GM21526 (cell line): ENCODE results near the gene MFAP4.
"Not testable (repeated sequence)": the region's sequence is repeated elsewhere in the genome, so short reads cannot be mapped to it uniquely, and the experiment has no call there.

Experiments
- ATAC-seq: cut with Tn5 transposase; IDR thresholded peaks from one replicate; pipeline ENCODE4 v1.9.1; 2021; ENCODE audit warnings: moderate library complexity; ENCODE audit not compliant: unreplicated experiment, low FRiP score

The MFAP4 gene

GRCh38 chr17:19359151-19359550 is 27.8 kb downstream of the MFAP4 start:
- no peak for ATAC-seq

- ATAC-seq, result no peak
Measured at GRCh38 chr17:19357761-19358160, 29.2 kb downstream of the MFAP4 start.

DNA sequence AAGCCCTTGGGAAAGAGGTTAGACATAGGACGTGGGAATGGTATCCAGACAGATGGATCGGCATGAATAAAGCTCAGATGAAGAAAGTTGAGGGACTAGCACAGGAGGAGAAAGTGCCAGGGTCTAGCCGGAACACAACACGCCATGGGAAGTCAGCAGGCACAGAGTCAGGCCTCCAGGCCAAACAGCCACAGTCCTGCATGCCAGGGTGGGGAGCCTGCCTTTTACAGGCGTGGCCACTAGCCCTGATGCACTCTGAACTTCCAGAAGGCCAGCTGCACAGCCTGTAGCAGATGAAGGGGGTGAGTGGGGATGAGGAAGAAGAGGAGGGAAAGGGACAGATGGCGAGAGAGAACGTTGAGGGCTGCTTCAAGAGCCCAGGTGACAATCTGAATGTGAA is 29.6 kb downstream of the MFAP4 start:
- no peak for ATAC-seq

DNA sequence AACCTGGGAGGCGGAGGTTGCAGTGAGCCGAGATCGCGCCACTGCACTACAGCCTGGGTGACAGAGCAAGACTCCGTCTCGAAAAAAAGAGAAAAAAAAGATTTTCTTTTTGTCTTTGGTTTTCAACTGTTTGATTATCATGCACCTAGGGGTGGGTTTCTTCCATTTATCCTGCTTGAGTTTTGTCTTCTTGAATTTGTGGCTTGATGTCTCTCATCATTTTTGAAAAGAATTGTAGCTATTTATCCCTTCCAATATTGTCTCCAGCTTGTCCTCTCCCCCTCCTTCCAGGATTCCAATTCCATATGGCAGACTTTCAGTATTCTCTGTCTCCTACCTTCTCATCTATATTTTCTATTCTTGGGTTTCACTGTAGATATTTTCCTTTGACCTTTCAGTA is 32.2 kb downstream of the MFAP4 start:
- ATAC-seq, result no peak

GRCh38 chr17:19353401-19353800 is 33.6 kb downstream of the MFAP4 start:
- not testable (repeated sequence) for ATAC-seq

GRCh38 chr17:19348806-19349205 is 38.2 kb downstream of the MFAP4 start:
- ATAC-seq, result no peak

DNA sequence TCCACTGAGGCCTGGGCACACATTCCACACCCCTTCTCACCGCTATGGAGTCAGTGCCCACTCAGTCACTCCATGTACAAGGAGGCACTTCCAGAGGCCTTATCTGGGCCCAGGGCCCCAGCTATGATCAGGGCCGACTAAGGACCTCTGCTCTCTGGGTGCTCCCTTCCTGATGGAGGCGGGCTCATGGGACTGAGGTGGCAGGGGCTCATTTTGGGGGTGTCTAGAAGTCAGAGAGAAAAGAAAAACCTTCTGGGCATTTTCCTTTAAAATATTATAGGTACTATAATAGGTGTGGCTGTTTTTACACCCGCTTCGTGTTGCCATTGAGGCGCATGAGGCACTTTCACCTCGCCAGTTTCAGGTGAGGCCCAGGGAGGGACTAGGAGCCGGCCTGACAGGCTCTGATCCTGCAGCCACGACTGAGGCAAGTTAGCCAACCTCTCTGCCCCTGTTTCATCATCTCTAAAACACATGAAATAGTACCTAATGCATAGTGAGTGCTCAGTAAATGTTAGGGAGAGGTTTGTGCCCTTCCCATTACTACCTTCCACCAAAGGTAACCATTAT is 38.8 kb downstream of the MFAP4 start:
- no peak for ATAC-seq

DNA sequence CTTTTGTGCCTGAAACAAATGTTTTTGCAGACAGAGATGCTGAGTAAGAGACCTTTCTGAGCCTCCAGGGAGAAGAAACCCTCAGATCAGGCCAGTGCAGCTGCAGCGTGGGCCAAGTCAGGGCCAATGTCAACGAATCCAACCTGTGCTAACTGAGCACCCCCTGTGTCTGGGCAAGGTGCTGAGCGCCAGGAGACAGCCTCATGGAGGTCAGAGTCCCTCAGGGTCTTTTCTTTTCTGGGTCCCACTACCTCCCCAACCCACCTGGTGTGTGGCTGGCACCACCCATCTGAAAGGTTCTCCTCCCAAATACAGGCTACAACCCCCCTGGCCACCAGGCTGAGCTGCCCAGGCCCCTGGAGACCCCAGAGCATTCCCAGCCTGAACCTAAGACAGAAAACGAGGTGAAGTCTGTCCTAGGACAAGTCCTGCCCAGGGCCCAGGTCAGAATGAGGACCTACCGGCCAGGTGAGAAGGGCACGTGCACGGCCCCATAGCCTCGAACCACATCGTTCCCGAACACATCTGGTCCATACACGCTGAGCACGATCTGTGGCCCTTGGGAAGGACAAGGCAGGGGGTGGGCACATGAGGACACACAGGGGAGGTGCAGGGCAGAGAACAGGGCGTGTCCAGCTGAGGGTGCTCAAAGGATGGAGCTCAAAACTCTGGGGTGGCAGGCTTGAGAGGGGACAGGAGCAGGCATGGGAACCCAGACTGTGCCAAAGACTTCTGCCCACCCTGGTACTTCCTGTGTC is 39.5 kb downstream of the MFAP4 start:
- ATAC-seq, result no peak

- ATAC-seq, result no peak
Measured at GRCh38 chr17:19346351-19347255, 40.4 kb downstream of the MFAP4 start.

DNA sequence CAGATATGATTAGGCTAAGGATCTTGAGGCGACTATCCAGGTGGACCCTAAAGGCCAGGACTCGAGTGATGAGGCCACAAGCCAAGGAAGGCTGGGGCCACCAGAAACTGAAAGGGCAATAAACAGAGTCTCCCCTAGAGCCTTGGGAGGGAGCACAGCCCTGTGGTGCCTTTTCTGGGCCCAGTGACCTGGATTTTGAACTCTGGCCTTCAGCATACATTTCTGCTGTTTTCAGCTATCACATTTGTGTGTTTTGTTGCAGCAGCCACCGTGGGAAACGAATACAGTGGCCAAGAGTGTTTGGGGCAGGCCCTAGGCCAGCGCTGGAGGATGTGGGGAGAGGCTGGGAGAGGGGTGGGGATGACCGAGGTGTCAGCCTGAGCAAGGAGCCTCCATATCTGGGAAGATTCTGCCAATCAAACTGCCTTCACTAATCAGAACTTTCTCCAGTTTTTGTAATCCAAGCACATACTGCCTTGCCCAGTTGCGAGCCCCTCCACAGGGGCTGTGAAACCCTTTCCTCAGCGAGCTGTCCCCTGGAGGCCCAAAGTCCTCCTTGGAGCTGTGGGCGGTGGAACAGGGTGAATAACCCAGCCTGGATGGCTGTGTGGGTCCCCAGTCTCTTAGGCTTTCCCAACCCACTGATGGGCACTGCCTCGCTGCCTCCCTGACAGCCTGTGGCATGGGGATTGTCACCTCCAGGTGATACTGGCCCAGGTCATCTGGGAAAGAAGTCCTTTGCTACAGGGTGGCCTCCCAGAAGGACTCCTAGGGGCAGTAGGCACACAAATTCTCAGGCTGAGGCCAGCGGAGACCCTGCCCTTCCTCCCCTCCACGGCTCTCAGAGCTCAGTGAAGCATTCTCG is 41.3 kb downstream of the MFAP4 start:
- ATAC-seq, result no peak

GRCh38 chr17:19345067-19345460 is 41.9 kb downstream of the MFAP4 start:
- no peak for ATAC-seq

DNA sequence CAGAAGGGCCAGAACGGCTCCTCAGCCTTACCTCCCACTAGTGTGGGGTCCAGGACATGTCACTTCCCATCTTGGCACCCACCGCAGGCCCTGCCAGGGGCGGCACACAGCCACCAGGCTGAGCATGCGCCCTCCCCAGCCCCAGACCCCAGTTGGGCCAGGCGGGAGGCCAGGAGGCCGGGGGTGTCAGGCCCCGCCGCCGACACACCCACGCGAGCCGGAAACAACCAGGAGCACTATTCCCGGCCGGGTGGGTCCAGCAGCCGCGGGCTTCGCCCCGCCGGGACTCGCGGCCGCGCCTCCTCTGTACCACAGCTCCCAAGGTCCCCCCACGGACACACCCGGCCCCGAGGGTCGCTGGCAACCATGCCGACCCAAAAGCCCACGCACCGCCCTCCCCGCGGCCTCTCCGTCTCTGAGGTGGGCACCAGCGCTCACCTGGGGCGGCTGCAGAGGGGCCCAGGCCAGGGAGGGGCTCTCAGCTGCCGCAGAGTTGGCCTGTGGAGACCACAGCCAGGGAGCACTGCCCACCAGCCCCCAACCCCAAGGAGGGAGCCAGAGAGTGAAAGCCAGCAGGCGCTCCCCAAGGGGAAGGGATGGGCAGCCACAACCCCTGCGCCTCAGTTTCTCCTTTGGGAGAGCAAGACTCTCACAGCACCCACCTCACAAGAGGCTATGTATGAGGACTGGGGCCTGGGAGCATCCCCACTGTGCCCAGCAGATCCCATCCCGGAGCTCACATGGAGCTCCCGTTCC is 42.5 kb downstream of the MFAP4 start:
- ATAC-seq, result no peak

- ATAC-seq, result no peak
Measured at GRCh38 chr17:19343671-19344151, 43.3 kb downstream of the MFAP4 start.

- ATAC-seq, result no peak
Measured at GRCh38 chr17:19343256-19343630, 43.7 kb downstream of the MFAP4 start.

GRCh38 chr17:19342611-19343255 is 44.3 kb downstream of the MFAP4 start:
- ATAC-seq, result no peak

GRCh38 chr17:19341641-19342610 is 45.1 kb downstream of the MFAP4 start:
- ATAC-seq, result no peak

DNA sequence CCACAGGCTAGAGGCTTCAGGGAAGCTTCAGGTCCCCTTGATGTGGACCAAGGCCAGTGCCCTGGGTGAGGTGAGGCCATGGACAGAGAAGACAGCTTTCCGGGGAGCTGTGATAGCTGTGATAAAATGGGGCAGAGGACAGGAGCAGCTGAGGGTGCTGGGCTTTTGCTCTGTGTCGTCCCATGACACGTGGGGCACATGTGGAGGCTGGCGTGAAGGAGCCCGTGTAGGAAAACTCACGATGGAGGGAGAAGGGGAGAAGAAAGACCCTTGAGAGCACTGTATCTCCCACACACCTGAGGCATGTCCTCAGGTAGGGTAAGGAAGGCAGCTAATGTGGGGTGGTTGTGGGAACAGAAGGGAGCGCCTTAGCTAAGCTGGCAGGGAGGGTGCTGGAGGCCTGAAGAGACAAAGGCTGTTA is 45.8 kb downstream of the MFAP4 start:
- ATAC-seq, result no peak

DNA sequence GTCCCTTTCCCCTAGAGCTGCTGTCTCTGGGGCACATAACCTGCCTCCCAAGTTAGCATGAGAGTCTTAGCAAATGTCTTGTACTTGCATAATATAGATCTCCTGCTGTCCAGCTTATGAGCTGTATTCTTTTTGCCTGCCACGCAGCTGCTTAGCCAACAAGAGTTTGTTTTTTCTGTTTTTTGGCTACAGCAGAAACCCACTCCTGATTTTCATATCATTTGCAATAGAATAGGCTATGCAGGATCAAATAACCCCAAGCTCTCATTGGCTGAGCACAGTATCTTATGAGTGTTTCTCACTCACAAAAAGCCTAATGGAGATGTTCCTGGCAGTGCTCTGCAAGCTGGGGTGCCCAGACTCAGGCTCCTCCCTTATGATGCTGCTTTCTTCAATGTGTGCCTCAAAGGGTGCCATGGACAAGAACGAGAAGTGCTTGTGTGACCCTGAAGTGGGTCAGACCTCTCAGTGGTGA is 47.6 kb downstream of the MFAP4 start:
- no peak for ATAC-seq
